Endodermal cell (in vitro differentiated cells): ENCODE results near the gene POC1B. TPM values are rescaled to one million over a fixed set of nuclear protein-coding genes. Genes with fewer than 3 reads are reported as not detected.

Source experiments
- DNase-seq: peaks from one replicate; pipeline ENCODE4 v3.0.0-alpha.2; 2017
- H3K27ac ChIP-seq: 2 replicates; pipeline ENCODE4 v1.5.1; 2013; ENCODE audit warnings: mild to moderate bottlenecking, low read depth, low read length, moderate library complexity
- H3K27me3 ChIP-seq: 2 replicates; pipeline ENCODE4 v1.6.1; 2013; ENCODE audit warnings: mild to moderate bottlenecking, low read length, moderate library complexity; ENCODE audit not compliant: insufficient read depth, control insufficient read depth, poor library complexity, severe bottlenecking
- H3K36me3 ChIP-seq: 2 replicates; pipeline ENCODE4 v1.7.0; 2013; ENCODE audit warnings: mild to moderate bottlenecking, low read length, moderate library complexity; ENCODE audit not compliant: control insufficient read depth, insufficient read depth
- H3K4me1 ChIP-seq: one replicate; pipeline ENCODE4 v1.7.0; 2013; ENCODE audit warnings: low read length; ENCODE audit not compliant: control insufficient read depth, insufficient read depth
- H3K4me3 ChIP-seq: 2 replicates; pipeline ENCODE4 v1.5.1; 2013; ENCODE audit warnings: mild to moderate bottlenecking, low read length, moderate library complexity
- H3K9ac ChIP-seq: 2 replicates; pipeline ENCODE4 v1.6.1; 2013; ENCODE audit warnings: mild to moderate bottlenecking, low read length, moderate library complexity; ENCODE audit not compliant: poor library complexity, severe bottlenecking; ENCODE audit errors: extremely low read depth
- H3K9me3 ChIP-seq: 2 replicates; pipeline ENCODE4 v1.6.1; 2013; ENCODE audit warnings: mild to moderate bottlenecking, low read length, moderate library complexity; ENCODE audit not compliant: control insufficient read depth
- H3K27ac Mint-ChIP-seq: 2 replicates; pipeline ENCODE4 v1.8.0; 2020; ENCODE audit warnings: mixed read lengths
- H3K27me3 Mint-ChIP-seq: 2 replicates; pipeline ENCODE4 v1.8.0; 2021; ENCODE audit warnings: mild to moderate bottlenecking, mixed read lengths; ENCODE audit not compliant: insufficient read depth
- H3K36me3 Mint-ChIP-seq: 2 replicates; pipeline ENCODE4 v1.8.0; 2020; ENCODE audit warnings: low read depth, mixed read lengths
- H3K4me1 Mint-ChIP-seq: 2 replicates; pipeline ENCODE4 v1.8.0; 2020; ENCODE audit warnings: mixed read lengths
- H3K4me3 Mint-ChIP-seq: 2 replicates; pipeline ENCODE4 v1.8.0; 2020; ENCODE audit warnings: mild to moderate bottlenecking, moderate library complexity, mixed read lengths
- H3K9me3 Mint-ChIP-seq: 2 replicates; pipeline ENCODE4 v1.8.0; 2020; ENCODE audit warnings: mild to moderate bottlenecking, mixed read lengths
- CTCF ChIP-seq: fragments of 200-600 bp; sonication (generic); conservative IDR thresholded peaks from 2 replicates; pipeline ENCODE4 v1.5.0; 2021; ENCODE audit warnings: antibody characterized with exemption, mild to moderate bottlenecking
- WGBS, 2 experiments: methylation state at CpG; one replicate each; pipeline versions ENCODE4 v1.1.5 to v1.1.7; 2013; ENCODE audit warnings: missing lambda C conversion rate in 2 of 2, mixed read lengths in 1 of 2; ENCODE audit not compliant: insufficient coverage in 1 of 2, insufficient read length in 1 of 2; 5-methylcytosine and 5-hydroxymethylcytosine counted together
- total RNA-seq, 2 donors: library from RNA; stranded (reverse); fragmentation: NEBNext Ultra II Directional in 1 of 2; extraction: Animal tissue kit (Norgen Biotek cat#: 25700) in 1 of 2; gene quantifications; 2 replicates in 1 of 2; 3 replicates in 1 of 2; pipeline ENCODE4 v1.2.1, GENCODE V29; 2021

POC1B gene
- total RNA-seq, 2 donors from 2014 or later: 22.3 to 36.1 TPM

GRCh38 chr12:89372584-89373370 lies 153.1 kb downstream of the POC1B start:
- H3K4me3 Mint-ChIP-seq: no peak overlapping the region
- no peaks in the 10 kb centered on the region for H3K36me3 ChIP-seq
- no peaks in the 10 kb centered on the region for H3K27me3 Mint-ChIP-seq
- H3K27me3 ChIP-seq: no peaks in the 10 kb centered on the region
- H3K9ac ChIP-seq: no peak overlapping the region
- peaks cover 38% of the 10 kb centered on the region for H3K4me1 Mint-ChIP-seq
- H3K36me3 Mint-ChIP-seq: peaks cover 4% of the 10 kb centered on the region
- no peak overlapping the region for H3K27ac ChIP-seq
- H3K9me3 ChIP-seq: peaks cover 6% of the 10 kb centered on the region
- WGBS, 2 experiments: 72 to 83% methylated on average over 5 to 6 of the region's 6 CpGs
- H3K9me3 Mint-ChIP-seq: peaks cover 7% of the 10 kb centered on the region
- H3K4me3 ChIP-seq: no peak overlapping the region
- H3K27ac Mint-ChIP-seq: no peak overlapping the region
- peaks cover 20% of the 10 kb centered on the region for H3K4me1 ChIP-seq
- no peak for TF ChIP-seq CTCF
- peak; percentile 73 for DNase-seq

DNA sequence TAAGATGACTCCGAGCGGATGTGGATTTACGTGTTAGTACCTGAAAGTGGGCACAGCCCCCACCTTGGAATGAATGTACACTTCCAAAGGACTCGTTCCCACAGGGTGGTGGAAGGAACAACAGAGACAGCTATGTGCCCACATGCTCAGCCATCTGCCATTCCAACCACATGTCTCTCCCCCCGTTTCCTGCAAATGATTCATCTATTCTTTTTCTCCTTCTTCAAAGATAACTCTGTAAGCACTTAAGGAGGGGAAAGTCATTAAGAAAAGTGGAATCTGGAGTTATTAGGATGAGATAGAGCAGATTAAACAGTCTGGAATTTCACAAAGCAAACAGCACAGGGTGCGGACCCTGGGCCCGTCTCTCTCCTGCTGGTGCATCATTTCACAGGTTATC lies 155.0 kb downstream of the POC1B start:
- Histone ChIP-seq H3K36me3 (no peaks in the 10 kb centered on the region), H3K4me3 (peak overlapping the region; percentile 11), H3K9me3 (peaks cover 6% of the 10 kb centered on the region), H3K4me1 (peaks cover 20% of the 10 kb centered on the region), H3K27ac (no peak overlapping the region), H3K27me3 (no peaks in the 10 kb centered on the region), H3K9ac (no peak overlapping the region)
- peaks cover 4% of the 10 kb centered on the region for H3K36me3 Mint-ChIP-seq
- peaks cover 38% of the 10 kb centered on the region for H3K4me1 Mint-ChIP-seq
- no peak overlapping the region for H3K4me3 Mint-ChIP-seq
- no peak for DNase-seq
- peaks cover 7% of the 10 kb centered on the region for H3K9me3 Mint-ChIP-seq
- WGBS, 2 experiments: 88 to 90% methylated on average over 5 to 7 of the region's 7 CpGs
- no peak for TF ChIP-seq CTCF
- no peaks in the 10 kb centered on the region for H3K27me3 Mint-ChIP-seq
- H3K27ac Mint-ChIP-seq: peak overlapping the region; percentile 18

GRCh38 chr12:89370421-89370831 lies 155.4 kb downstream of the POC1B start:
- no peak overlapping the region for H3K27ac ChIP-seq
- Mint-ChIP-seq H3K4me1 (peaks cover 38% of the 10 kb centered on the region), H3K27ac (no peak overlapping the region), H3K4me3 (no peak overlapping the region), H3K9me3 (peaks cover 5% of the 10 kb centered on the region), H3K36me3 (no peaks in the 10 kb centered on the region), H3K27me3 (no peaks in the 10 kb centered on the region)
- peaks cover 20% of the 10 kb centered on the region for H3K4me1 ChIP-seq
- TF ChIP-seq CTCF: no peak
- 83 to 96% methylated on average over 3 of the region's 3 CpGs for WGBS, 2 experiments
- no peaks in the 10 kb centered on the region for H3K27me3 ChIP-seq
- peaks cover 6% of the 10 kb centered on the region for H3K9me3 ChIP-seq
- H3K36me3 ChIP-seq: no peaks in the 10 kb centered on the region
- peak overlapping the region; percentile 11 for H3K4me3 ChIP-seq
- no peak for DNase-seq
- no peak overlapping the region for H3K9ac ChIP-seq

Other genes with a start within 250 kb of the POC1B start
- 100 to 1,000 TPM in 1 of 2 donors, 10 to 100 TPM in 1; 85.9 to 123 TPM for gene DUSP6, start 173.5 kb downstream of the POC1B start, total RNA-seq
- 1 to 10 TPM; 7.2 to 9.0 TPM for gene GALNT4, start 1.3 kb downstream of the POC1B start, total RNA-seq
- gene ATP2B1, start 182.8 kb upstream of the POC1B start, total RNA-seq: 10 to 100 TPM; 66.7 to 81.9 TPM